Stomach (tissue), 9 donors: ENCODE measurements around the gene PBXIP1. TPM values are rescaled to one million over a fixed set of nuclear protein-coding genes. Genes with fewer than 3 reads are reported as not detected.

Experiments used
- DNase-seq, 2 donors: peaks; one replicate each; pipeline versions ENCODE4 v3.0.0 to v3.0.0-alpha.2; 2013 to 2019
- H3K27ac ChIP-seq, 5 donors: fragments of 200-600 bp in 4 of 5; sonication (generic) in 4 of 5; one replicate each; pipeline ENCODE4 v1.5.1; 2013 to 2019; ENCODE audit warnings: mild to moderate bottlenecking in 1 of 5, moderate library complexity in 1 of 5
- H3K27me3 ChIP-seq, 3 donors: fragments of 200-600 bp; sonication (generic); one replicate each; pipeline ENCODE4 v1.5.1; 2017 to 2019; ENCODE audit warnings: mixed run types in 1 of 3
- H3K36me3 ChIP-seq, 4 donors: fragments of 200-600 bp; sonication (generic); 1 replicate in 3 of 4; 2 replicates in 1 of 4; pipeline ENCODE4 v1.5.1; 2016 to 2019
- H3K4me1 ChIP-seq, 4 donors: fragments of 200-600 bp; sonication (generic); one replicate each; pipeline ENCODE4 v1.5.1; 2016 to 2019
- H3K4me3 ChIP-seq, 4 donors: fragments of 200-600 bp; sonication (generic) in 3 of 4; one replicate each; pipeline ENCODE4 v1.5.1; 2016 to 2019; ENCODE audit warnings: mild to moderate bottlenecking in 1 of 4
- H3K9me3 ChIP-seq, 4 donors: fragments of 200-600 bp; sonication (generic); one replicate each; pipeline ENCODE4 v1.5.1; 2016 to 2019
- EP300 ChIP-seq: sonication (generic); formaldehyde crosslinking; IDR thresholded peaks from one replicate; pipeline ENCODE4 v1.6.1; 2017; ENCODE audit warnings: antibody characterized with exemption
- POLR2A ChIP-seq, 4 donors: fragments of 450-650 bp; IDR thresholded peaks; one replicate each; pipeline ENCODE4 v1.6.1; 2016; ENCODE audit warnings: antibody characterized with exemption in 4 of 4, control low read depth in 2 of 4, mild to moderate bottlenecking in 1 of 4, moderate library complexity in 1 of 4
- POLR2AphosphoS5 ChIP-seq, 3 donors: sonication (generic); formaldehyde crosslinking; IDR thresholded peaks; one replicate each; pipeline ENCODE4 v1.6.1; 2016; ENCODE audit warnings: antibody characterized with exemption in 3 of 3
- WGBS, 5 donors: extraction: QIAGEN DNeasy Blood & Tissue Kit in 3 of 5; methylation state at CpG; one replicate each; pipeline versions ENCODE4 v1.1.5 to v1.1.7; 2013 to 2018; 5-methylcytosine and 5-hydroxymethylcytosine counted together
- intact Hi-C: fragments of 100-400 bp; cut with DNase I; formaldehyde crosslinking; loops from one replicate; pipeline ENCODE4 v1.15.1; 2023; ENCODE audit warnings: low total_unique reads
- polyA plus RNA-seq, 3 donors: library from polyadenylated mRNA; stranded (reverse); fragments of 200-250 nt; gene quantifications; one replicate each; pipeline ENCODE4 v1.2.3, GENCODE V29; 2013
- total RNA-seq, 5 donors: library from RNA; depleted of rRNA; stranded (reverse); fragments of >200 nt; gene quantifications; one replicate each; pipeline versions ENCODE4 v1.1.0 to v1.2.3, GENCODE V29; 2014 to 2016
- TF ChIP-seq, protein P1 (sequence below), 7 experiments: fragments of 450-650 bp in 4 of 7; fragments of 200-600 bp in 3 of 7; sonication (generic) in 3 of 7; IDR thresholded peaks; one replicate each; pipeline ENCODE4 v1.5.1; 2016 to 2019; ENCODE audit warnings: antibody characterized with exemption in 7 of 7, control low read depth in 2 of 7, mild to moderate bottlenecking in 1 of 7
- donor health status: healthy with polysubstance abuse.
- donor health status: Bipolar disorder and iron deficiency.
- donor health status: healthy.

Gene PBXIP1
- total and polyA plus RNA-seq, 8 donors = 19.7 to 123 (median 71.7) TPM

DNA sequence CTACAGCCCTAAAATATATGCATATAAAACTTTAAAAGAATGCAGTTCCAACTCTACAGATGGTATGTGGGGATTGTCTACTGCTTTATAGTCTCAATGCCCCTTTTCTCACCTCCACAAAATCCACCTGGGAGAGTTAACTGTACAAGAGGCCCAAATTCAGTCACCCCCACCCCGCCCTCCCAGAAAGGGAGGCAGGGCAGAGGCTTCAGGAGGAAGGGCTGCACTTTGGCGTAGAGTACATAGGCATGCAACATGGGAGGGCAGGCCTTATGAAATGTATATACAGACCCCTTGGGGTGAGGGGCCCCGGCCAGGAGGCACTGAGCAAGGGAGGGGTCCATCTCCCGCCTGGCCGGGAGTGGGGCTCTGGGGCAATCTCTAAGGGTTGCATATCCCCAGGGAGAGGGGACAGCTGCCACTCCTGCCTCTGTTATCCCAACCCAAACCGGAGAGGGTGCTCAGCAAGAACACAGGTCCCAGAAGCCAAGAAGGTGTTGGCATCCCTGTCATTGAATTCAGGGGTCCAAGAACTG lies 7.0 kb upstream of the PBXIP1 start:
- H3K27ac ChIP-seq = peak overlapping the region in 4 of 5 donors; percentile 98 to 99 (median 98)
- TF ChIP-seq POLR2AphosphoS5 (IDR thresholded peaks at IDR 0.05) (no peak), EP300 (no peak)
- peak overlapping the region; percentile 84 to 95 (median 89) for H3K4me3 ChIP-seq
- 42 to 69% (median 60%) methylated on average over 6 of the region's 6 CpGs for WGBS, 5 donors
- DNase-seq = peak in 1 of 2 donors; percentile 5
- no peaks in the 10 kb centered on the region for H3K9me3 ChIP-seq
- intact Hi-C loops = loop anchor here (10.0 kb wide), 1 partner anchor 52 kb away; no protein-coding TSS in a partner anchor
- peaks cover 47 to 72% (median 71%) of the 10 kb centered on the region in 4 donors for H3K36me3 ChIP-seq
- no peaks in the 10 kb centered on the region for H3K27me3 ChIP-seq
- H3K4me1 ChIP-seq = peaks cover 20 to 79% (median 69%) of the 10 kb centered on the region in 4 donors

DNA sequence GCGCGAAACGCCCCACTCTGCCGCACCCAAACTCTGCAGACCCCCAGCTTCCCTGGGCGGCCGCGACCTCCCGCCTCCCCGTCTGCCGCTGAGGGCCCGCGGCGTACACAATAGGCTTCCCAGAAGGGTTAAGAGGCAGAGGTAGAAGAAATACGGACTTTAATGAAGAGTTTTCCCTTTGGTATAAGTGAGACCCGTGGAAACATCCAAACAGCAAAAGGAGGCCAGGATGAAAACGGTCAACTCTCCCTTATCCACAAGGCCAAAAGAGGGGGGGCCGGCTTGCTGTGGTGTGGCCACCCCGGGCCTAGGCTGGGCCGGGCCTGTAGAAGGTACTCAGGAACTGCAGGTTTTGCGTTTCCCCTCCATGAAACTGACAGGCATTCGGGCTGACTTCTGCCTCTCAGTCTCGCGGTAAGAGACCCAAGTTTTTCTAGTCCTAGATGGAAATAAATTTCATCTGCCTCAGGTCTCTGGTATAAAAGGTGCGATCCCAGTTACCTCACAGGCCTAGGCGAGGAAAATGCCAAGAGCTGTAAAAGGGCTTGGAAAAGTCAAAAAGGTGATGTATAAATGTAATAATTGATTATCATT lies 6.4 kb upstream of the PBXIP1 start:
- DNase-seq = peak in 1 of 2 donors; percentile 59
- peak overlapping the region; percentile 98 to 99 (median 99) for H3K27ac ChIP-seq
- 1 to 4% (median 2%) methylated on average over 20 to 25 of the region's 25 CpGs for WGBS, 5 donors
- TF ChIP-seq EP300 = no peak
- TF ChIP-seq POLR2AphosphoS5 (IDR thresholded peaks at IDR 0.05) = no peak
- TF ChIP-seq, protein P1, sequence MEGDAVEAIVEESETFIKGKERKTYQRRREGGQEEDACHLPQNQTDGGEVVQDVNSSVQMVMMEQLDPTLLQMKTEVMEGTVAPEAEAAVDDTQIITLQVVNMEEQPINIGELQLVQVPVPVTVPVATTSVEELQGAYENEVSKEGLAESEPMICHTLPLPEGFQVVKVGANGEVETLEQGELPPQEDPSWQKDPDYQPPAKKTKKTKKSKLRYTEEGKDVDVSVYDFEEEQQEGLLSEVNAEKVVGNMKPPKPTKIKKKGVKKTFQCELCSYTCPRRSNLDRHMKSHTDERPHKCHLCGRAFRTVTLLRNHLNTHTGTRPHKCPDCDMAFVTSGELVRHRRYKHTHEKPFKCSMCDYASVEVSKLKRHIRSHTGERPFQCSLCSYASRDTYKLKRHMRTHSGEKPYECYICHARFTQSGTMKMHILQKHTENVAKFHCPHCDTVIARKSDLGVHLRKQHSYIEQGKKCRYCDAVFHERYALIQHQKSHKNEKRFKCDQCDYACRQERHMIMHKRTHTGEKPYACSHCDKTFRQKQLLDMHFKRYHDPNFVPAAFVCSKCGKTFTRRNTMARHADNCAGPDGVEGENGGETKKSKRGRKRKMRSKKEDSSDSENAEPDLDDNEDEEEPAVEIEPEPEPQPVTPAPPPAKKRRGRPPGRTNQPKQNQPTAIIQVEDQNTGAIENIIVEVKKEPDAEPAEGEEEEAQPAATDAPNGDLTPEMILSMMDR (IDR thresholded peaks at IDR 0.05) = no peak
- TF ChIP-seq POLR2A (IDR thresholded peaks at IDR 0.05) = no peak
- H3K4me3 ChIP-seq = peak overlapping the region; percentile 84 to 95 (median 89)
- intact Hi-C loops = loop anchor here (10.0 kb wide), 1 partner anchor 53 kb away; no protein-coding TSS in a partner anchor
- no peaks in the 10 kb centered on the region for H3K27me3 ChIP-seq
- no peaks in the 10 kb centered on the region for H3K9me3 ChIP-seq
- H3K36me3 ChIP-seq = peaks cover 41 to 67% (median 66%) of the 10 kb centered on the region in 4 donors
- peaks cover 23 to 80% (median 67%) of the 10 kb centered on the region in 4 donors for H3K4me1 ChIP-seq

- Histone ChIP-seq H3K36me3 (peaks cover 34 to 59% (median 58%) of the 10 kb centered on the region in 4 donors), H3K4me1 (peaks cover 31 to 80% (median 68%) of the 10 kb centered on the region in 4 donors), H3K9me3 (no peaks in the 10 kb centered on the region), H3K4me3 (peak within 1 kb of the TSS; percentile 84 to 95 (median 89)), H3K27ac (peak within 1 kb of the TSS; percentile 98 to 99 (median 99)), H3K27me3 (no peaks in the 10 kb centered on the region)
- intact Hi-C loops = loop anchor here (10.0 kb wide), 1 partner anchor 53 kb away; no protein-coding TSS in a partner anchor
- TF ChIP-seq POLR2A (IDR thresholded peaks at IDR 0.05) (peak in 1 of 4 donors; percentile 31), EP300 (no peak), POLR2AphosphoS5 (IDR thresholded peaks at IDR 0.05) (peak; percentile 34 to 94 (median 82))
- TF ChIP-seq, protein P1 (IDR thresholded peaks at IDR 0.05) = peak in 5 of 7 experiments; percentile 30 to 77 (median 40)
- WGBS, 5 donors = 0 to 3% (median 1%) methylated on average over 20 to 93 of the region's 93 CpGs
- peak; percentile 81 to 94 for DNase-seq
Measured at GRCh38 chr1:154961207-154962155, 5.6 kb upstream of the PBXIP1 start, which contains the start of gene PYGO2. Gene PYGO2 (minus strand): TSS chr1:154961782. CDS start chr1:154961576, 206 bp downstream.

DNA sequence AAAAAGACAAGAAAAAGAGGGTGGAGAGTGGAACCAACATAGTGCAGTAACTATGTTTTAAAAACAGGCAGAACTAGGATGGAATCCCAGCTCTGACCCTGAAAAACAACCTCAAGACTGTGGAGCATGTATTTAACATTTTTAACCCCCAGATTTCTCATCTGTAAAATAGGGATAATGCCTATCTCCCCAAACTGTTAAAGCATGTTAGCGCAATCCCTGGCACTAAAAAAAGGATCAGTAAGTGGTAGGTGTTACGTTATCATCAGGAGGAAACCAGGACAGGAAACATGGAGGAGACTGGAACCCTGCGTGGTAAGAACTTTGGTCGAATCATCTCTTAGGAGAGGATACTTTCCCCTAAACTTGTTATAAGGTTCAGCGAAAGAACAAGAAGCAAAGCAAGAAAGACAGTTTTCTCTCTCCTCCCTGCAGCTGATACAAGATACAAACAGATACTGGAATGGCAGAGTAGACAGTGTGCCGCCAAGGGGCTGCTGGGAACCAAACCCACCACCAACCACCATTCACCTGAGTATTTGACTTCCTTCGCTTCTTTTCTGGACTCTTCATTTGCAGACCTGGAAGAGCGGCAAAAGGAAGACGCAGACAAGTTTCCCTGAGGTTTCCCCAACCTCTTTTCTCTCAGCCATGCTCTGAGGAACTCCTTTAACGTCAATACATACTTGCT lies 4.7 kb upstream of the PBXIP1 start:
- peak overlapping the region in 4 of 5 donors; percentile 98 to 99 (median 98) for H3K27ac ChIP-seq

More for the DNA sequence above, 4.7 kb upstream of the PBXIP1 start:
- 22 to 31% (median 27%) methylated on average over 10 of the region's 10 CpGs for WGBS, 5 donors
- no peak for DNase-seq
- H3K27me3 ChIP-seq = no peaks in the 10 kb centered on the region
- peak overlapping the region; percentile 84 to 95 (median 89) for H3K4me3 ChIP-seq
- H3K36me3 ChIP-seq = peaks cover 25 to 50% (median 49%) of the 10 kb centered on the region in 4 donors
- intact Hi-C loops = loop anchor here (10.0 kb wide), 1 partner anchor 54 kb away; no protein-coding TSS in a partner anchor
- TF ChIP-seq POLR2AphosphoS5 (IDR thresholded peaks at IDR 0.05) (no peak), POLR2A (IDR thresholded peaks at IDR 0.05) (no peak), EP300 (no peak)
- TF ChIP-seq, protein P1 (IDR thresholded peaks at IDR 0.05) = no peak
- no peaks in the 10 kb centered on the region for H3K9me3 ChIP-seq
- peaks cover 34 to 84% (median 70%) of the 10 kb centered on the region in 4 donors for H3K4me1 ChIP-seq
